GM18526 (cell line): Measurements from ENCODE around the gene NRL.

Experiments
- POLR2A ChIP-seq: IDR thresholded peaks from 3 replicates; pipeline ENCODE4 v1.6.1; 2011; ENCODE audit not compliant: insufficient read length; ENCODE audit errors: extremely low read depth

The NRL gene

GRCh38 chr14:24121210-24121609 is 6.5 kb upstream of the NRL start:
- TF ChIP-seq POLR2A, result no peak

GRCh38 chr14:24119691-24120090 is 4.9 kb upstream of the NRL start:
- no peak for TF ChIP-seq POLR2A

GRCh38 chr14:24117179-24117578 is 2.4 kb upstream of the NRL start:
- TF ChIP-seq POLR2A, result no peak

- TF ChIP-seq POLR2A, result no peak
These were observed 1.5 kb upstream of the NRL start for GRCh38 chr14:24116128-24116814.

- no peak for TF ChIP-seq POLR2A
These were observed 826 bp upstream of the NRL start for GRCh38 chr14:24115422-24116127.

- TF ChIP-seq POLR2A, result peak; percentile 85
These were observed 783 bp downstream of the NRL start for GRCh38 chr14:24113801-24114531.

- no peak for TF ChIP-seq POLR2A
These were observed 1.4 kb downstream of the NRL start for GRCh38 chr14:24113379-24113800.

GRCh38 chr14:24110523-24110922 is 4.2 kb downstream of the NRL start:
- no peak for TF ChIP-seq POLR2A

- TF ChIP-seq POLR2A, result no peak
These were observed 4.7 kb downstream of the NRL start for GRCh38 chr14:24110060-24110459.

GRCh38 chr14:24108336-24108874 is 6.3 kb downstream of the NRL start:
- no peak for TF ChIP-seq POLR2A

GRCh38 chr14:24106672-24107271 is 8.0 kb downstream of the NRL start:
- no peak for TF ChIP-seq POLR2A

GRCh38 chr14:24103451-24103850 is 11.3 kb downstream of the NRL start:
- TF ChIP-seq POLR2A, result no peak

- TF ChIP-seq POLR2A, result no peak
These were observed 12.2 kb downstream of the NRL start for GRCh38 chr14:24102357-24103048.

GRCh38 chr14:24100982-24101494 is 13.7 kb downstream of the NRL start:
- TF ChIP-seq POLR2A, result no peak
